ENCODE data around the gene CKMT1A.

Gene CKMT1A

GRCh38 chr15:43748376-43748775 is 54.7 kb downstream of the CKMT1A start:
- no peak for DNase-seq (ENCODE audit: low read depth)

All from activated T-cell treated with anti-CD3 and anti-CD28 coated beads for 48 hours (primary cell).